ENCODE results near the gene LRRC66. TPM values are rescaled to one million over a fixed set of nuclear protein-coding genes. Genes with fewer than 3 reads are reported as not detected.

Gene LRRC66
- total and polyA plus RNA-seq, 9 of the 15 experiments (the other 6 are each of a cell fraction or from before 2014, with no cell fraction given) = not detected

DNA sequence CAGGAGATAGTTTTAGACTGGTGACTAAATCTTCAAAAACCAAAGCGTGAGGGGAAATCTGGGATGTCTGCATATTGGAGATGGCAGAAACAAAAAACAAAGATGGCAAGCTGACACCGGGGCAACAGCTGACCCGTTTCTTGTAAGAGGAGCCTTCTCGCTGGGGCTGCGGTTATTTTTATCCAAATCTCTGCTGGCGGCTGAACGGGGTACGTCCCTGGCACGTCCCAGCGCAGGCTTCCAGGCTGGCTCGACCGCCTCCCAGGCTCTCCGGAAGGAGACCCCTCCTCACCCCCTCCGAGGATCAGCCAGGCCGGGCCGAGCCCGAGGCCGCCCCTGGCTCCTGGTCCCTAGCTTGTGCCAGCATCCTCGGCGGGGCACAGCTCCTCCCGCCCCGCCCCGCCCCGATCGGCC is 17.5 kb upstream of the LRRC66 start:
- peaks cover 0 to 8% of the 10 kb centered on the region in 2 experiments; a peak in 2 of 5 replicates for H3K4me1 ChIP-seq (replicated peaks in 1 of 2; ENCODE audit: control insufficient read depth in 2 of 2, insufficient read depth in 2 of 2, low read length in 2 of 2)
- ATAC-seq (no peak), FAIRE-seq (no peak), DNase-seq (ENCODE audit: extremely low read depth in 1 of 4, low spot score in 3 of 4) (no peak)
- ChIA-PET CTCF (ENCODE audit: low intra/inter-chr PET ratio) (no interaction called here), POLR2A (no interaction called here)
- peak overlapping the region; percentile 33 for H3K4me3 ChIP-seq
- no peak overlapping the region for H3K4me2 ChIP-seq (ENCODE audit: insufficient read depth, low read length)
- TF ChIP-seq FOXK2 (conservative IDR thresholded peaks at IDR 0.05 in 1 of 2, IDR thresholded peaks at IDR 0.05 in 1 of 2; ENCODE audit: low read depth in 2 of 2) = no peak
- no peak for TF ChIP-seq POU5F1 (IDR thresholded peaks at IDR 0.05; ENCODE audit: borderline replicate concordance, low read depth, low read length, partially characterized antibody)
- TF ChIP-seq SP1 (CRISPR knock-in tag; IDR thresholded peaks at IDR 0.05) = no peak
- no peak for TF ChIP-seq CSDE1 (IDR thresholded peaks at IDR 0.05)
- TF ChIP-seq STAG1 (CRISPR knock-in tag; IDR thresholded peaks at IDR 0.05; ENCODE audit: borderline replicate concordance) = no peak
- H3K9ac ChIP-seq (ENCODE audit: insufficient read depth in 1 of 2, low read depth in 2 of 2, low read length in 2 of 2) = no peak overlapping the region
- H3K36me3 ChIP-seq (ENCODE audit: control insufficient read depth, insufficient read depth, low read length) = no peaks in the 10 kb centered on the region
- H3K9me3 ChIP-seq (replicated peaks; ENCODE audit: control insufficient read depth, insufficient read depth, low read depth, low read length) = no peaks in the 10 kb centered on the region
- no TSS peak for BruUV-seq (replicated peaks)
- no peaks in the 10 kb centered on the region for H3K79me2 ChIP-seq (ENCODE audit: control insufficient read depth, insufficient read depth, low read length)
- intact Hi-C loops (cut with micrococcal nuclease) (no loop called here), in situ Hi-C loops (cut with MboI) (no loop called here)
- H3K27me3 ChIP-seq (ENCODE audit: control insufficient read depth in 2 of 2, insufficient read depth in 2 of 2, low read length in 2 of 2) = peaks cover 6 to 12% of the 10 kb centered on the region in 2 experiments; a peak in 2 of 5 replicates
- H2AFZ ChIP-seq (ENCODE audit: low read depth, low read length) = no peak overlapping the region
- WGBS (ENCODE audit: insufficient coverage, low coverage, missing lambda C conversion rate) = under 1% methylated on average over 13 of the region's 25 CpGs
- no peaks in the 10 kb centered on the region for H4K20me1 ChIP-seq (replicated peaks; ENCODE audit: control insufficient read depth, insufficient read depth, low read length)
- H3K27ac ChIP-seq (ENCODE audit: extremely low read depth, low read depth, low read length) = no peak overlapping the region
- H3K9me1 ChIP-seq (ENCODE audit: control insufficient read depth, insufficient read depth, low read length) = no peaks in the 10 kb centered on the region

DNA sequence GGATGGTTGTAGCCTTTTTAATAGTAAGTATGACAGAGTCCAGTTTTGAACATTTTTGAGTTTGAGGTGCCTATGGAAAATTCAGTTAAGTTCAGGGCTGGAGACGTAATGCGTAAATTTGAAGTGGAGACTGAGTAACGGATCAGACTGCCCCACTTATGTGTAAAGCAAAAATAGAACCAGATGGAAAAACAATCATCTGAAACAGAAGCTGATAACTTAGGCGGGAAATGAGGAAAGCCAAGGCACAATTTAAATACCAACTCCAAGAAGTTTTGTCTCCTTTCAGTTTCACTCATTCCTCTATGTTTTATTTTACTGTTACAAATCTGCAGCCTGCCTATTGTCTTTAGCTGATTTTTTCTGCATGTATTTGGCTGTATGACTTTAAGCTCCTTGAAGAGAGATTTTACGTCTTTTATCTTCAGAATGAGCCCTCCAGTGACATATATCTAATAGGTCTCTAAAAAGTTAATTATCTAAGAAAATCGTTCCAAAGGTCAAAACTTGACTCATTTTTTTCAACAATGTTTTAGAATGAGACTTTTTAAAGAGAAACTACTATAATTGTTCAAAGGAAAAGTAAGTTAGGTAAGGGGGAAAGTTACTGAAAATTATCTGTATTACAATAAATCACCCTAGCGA is 16.8 kb upstream of the LRRC66 start:
- no peak overlapping the region for H2AFZ ChIP-seq (ENCODE audit: low read depth, low read length)
- intact Hi-C loops (cut with micrococcal nuclease) (no loop called here), in situ Hi-C loops (cut with MboI) (no loop called here)
- no peak for ATAC-seq
- H3K27me3 ChIP-seq (ENCODE audit: control insufficient read depth in 2 of 2, insufficient read depth in 2 of 2, low read length in 2 of 2) = peaks cover 6 to 12% of the 10 kb centered on the region in 2 experiments; a peak in 2 of 5 replicates
- 8% methylated on average over 7 of the region's 7 CpGs for WGBS (ENCODE audit: insufficient coverage, low coverage, missing lambda C conversion rate)
- no peaks in the 10 kb centered on the region for H3K36me3 ChIP-seq (ENCODE audit: control insufficient read depth, insufficient read depth, low read length)
- no peaks in the 10 kb centered on the region for H3K9me1 ChIP-seq (ENCODE audit: control insufficient read depth, insufficient read depth, low read length)
- H4K20me1 ChIP-seq (replicated peaks; ENCODE audit: control insufficient read depth, insufficient read depth, low read length) = no peaks in the 10 kb centered on the region
- FAIRE-seq = no peak
- peaks cover 0 to 8% of the 10 kb centered on the region in 2 experiments; a peak in 2 of 5 replicates for H3K4me1 ChIP-seq (replicated peaks in 1 of 2; ENCODE audit: control insufficient read depth in 2 of 2, insufficient read depth in 2 of 2, low read length in 2 of 2)
- H3K79me2 ChIP-seq (ENCODE audit: control insufficient read depth, insufficient read depth, low read length) = no peaks in the 10 kb centered on the region
- DNase-seq (ENCODE audit: extremely low read depth in 1 of 4, low spot score in 3 of 4) = no peak
- ChIA-PET CTCF (ENCODE audit: low intra/inter-chr PET ratio) (no interaction called here), POLR2A (no interaction called here)
- no peak overlapping the region for H3K9ac ChIP-seq (ENCODE audit: insufficient read depth in 1 of 2, low read depth in 2 of 2, low read length in 2 of 2)
- no peak overlapping the region for H3K4me3 ChIP-seq
- H3K4me2 ChIP-seq (ENCODE audit: insufficient read depth, low read length) = no peak overlapping the region
- no peaks in the 10 kb centered on the region for H3K9me3 ChIP-seq (replicated peaks; ENCODE audit: control insufficient read depth, insufficient read depth, low read depth, low read length)
- BruUV-seq (replicated peaks) = no TSS peak
- no peak overlapping the region for H3K27ac ChIP-seq (ENCODE audit: extremely low read depth, low read depth, low read length)
- TF ChIP-seq SRSF1 (IDR thresholded peaks at IDR 0.05; ENCODE audit: low read depth, low read length) (no peak), HMG20A (CRISPR knock-in tag; conservative IDR thresholded peaks at IDR 0.05) (no peak)
